NT2/D1 (cell line): ENCODE data around the gene RBM26.

ENCODE experiments used
- DNase-seq: peaks from one replicate; pipeline ENCODE4 v3.0.0-alpha.2; 2011; ENCODE audit warnings: low read depth, low spot score
- H3K27me3 ChIP-seq: 2 replicates; pipeline ENCODE4 v1.6.0; 2011; ENCODE audit warnings: mild to moderate bottlenecking; ENCODE audit not compliant: insufficient read length, insufficient read depth
- H3K36me3 ChIP-seq: 2 replicates; pipeline ENCODE4 v1.6.1; 2011; ENCODE audit warnings: mild to moderate bottlenecking, low read length, mixed read lengths; ENCODE audit not compliant: insufficient read depth, insufficient read length
- H3K4me1 ChIP-seq: 2 replicates; pipeline ENCODE4 v1.5.1; 2011; ENCODE audit not compliant: insufficient read depth, insufficient read length
- H3K4me3 ChIP-seq: 2 replicates; pipeline ENCODE4 v1.5.1; 2011; ENCODE audit warnings: low read depth; ENCODE audit not compliant: insufficient read length
- H3K9ac ChIP-seq: 2 replicates; pipeline ENCODE4 v1.6.0; 2011; ENCODE audit warnings: low read depth; ENCODE audit not compliant: insufficient read length
- H3K9me3 ChIP-seq: 2 replicates; pipeline ENCODE4 v1.5.1; 2011; ENCODE audit warnings: mild to moderate bottlenecking, low read length; ENCODE audit not compliant: insufficient read depth
- SUZ12 ChIP-seq: IDR thresholded peaks from 2 replicates; pipeline ENCODE4 v1.6.1; 2011; ENCODE audit not compliant: insufficient read length, insufficient read depth; ENCODE audit errors: extremely low read depth
- YY1 ChIP-seq: IDR thresholded peaks from 2 replicates; pipeline ENCODE4 v1.6.1; 2011; ENCODE audit not compliant: insufficient read length, insufficient read depth
- ZNF274 ChIP-seq: IDR thresholded peaks from 2 replicates; pipeline ENCODE4 v1.6.1; 2011; ENCODE audit warnings: mild to moderate bottlenecking, low read depth, low read length

Gene RBM26

GRCh38 chr13:79435561-79435990 is 29.5 kb upstream of the RBM26 start:
- TF ChIP-seq SUZ12 (no peak), ZNF274 (no peak), YY1 (no peak)
- no peaks in the 10 kb centered on the region for H3K4me1 ChIP-seq
- H3K9ac ChIP-seq = no peak overlapping the region
- H3K9me3 ChIP-seq = no peaks in the 10 kb centered on the region
- H3K4me3 ChIP-seq = no peak overlapping the region
- no peak for DNase-seq
- no peaks in the 10 kb centered on the region for H3K27me3 ChIP-seq
- no peaks in the 10 kb centered on the region for H3K36me3 ChIP-seq

GRCh38 chr13:79434556-79434955 is 28.5 kb upstream of the RBM26 start:
- no peak for DNase-seq
- TF ChIP-seq YY1 = no peak
- TF ChIP-seq ZNF274 = no peak
- no peak for TF ChIP-seq SUZ12
- Histone ChIP-seq H3K9me3 (no peaks in the 10 kb centered on the region), H3K4me1 (no peaks in the 10 kb centered on the region), H3K36me3 (no peaks in the 10 kb centered on the region), H3K9ac (no peak overlapping the region), H3K27me3 (no peaks in the 10 kb centered on the region), H3K4me3 (no peak overlapping the region)

- no peak for DNase-seq
- Histone ChIP-seq H3K27me3 (no peaks in the 10 kb centered on the region), H3K4me3 (no peak overlapping the region), H3K4me1 (no peaks in the 10 kb centered on the region), H3K9me3 (no peaks in the 10 kb centered on the region), H3K36me3 (no peaks in the 10 kb centered on the region), H3K9ac (no peak overlapping the region)
- TF ChIP-seq ZNF274 = no peak
- no peak for TF ChIP-seq YY1
- TF ChIP-seq SUZ12 = no peak
These were observed 26.9 kb upstream of the RBM26 start for GRCh38 chr13:79432992-79433391.

GRCh38 chr13:79432086-79432485 is 26.0 kb upstream of the RBM26 start:
- Histone ChIP-seq H3K4me1 (no peaks in the 10 kb centered on the region), H3K27me3 (no peaks in the 10 kb centered on the region), H3K9me3 (no peaks in the 10 kb centered on the region), H3K4me3 (no peak overlapping the region), H3K36me3 (no peaks in the 10 kb centered on the region), H3K9ac (no peak overlapping the region)
- DNase-seq = no peak
- TF ChIP-seq ZNF274 = no peak
- no peak for TF ChIP-seq YY1
- TF ChIP-seq SUZ12 = no peak

- TF ChIP-seq YY1 = no peak
- TF ChIP-seq ZNF274 = no peak
- no peak for TF ChIP-seq SUZ12
- H3K9me3 ChIP-seq = no peaks in the 10 kb centered on the region
These were observed 23.3 kb upstream of the RBM26 start for GRCh38 chr13:79429309-79429708.

GRCh38 chr13:79427883-79428282 is 21.8 kb upstream of the RBM26 start:
- no peak overlapping the region for H3K9ac ChIP-seq
- TF ChIP-seq ZNF274 = no peak
- TF ChIP-seq YY1 = no peak
- TF ChIP-seq SUZ12 = no peak
- H3K4me3 ChIP-seq = no peak overlapping the region
- no peaks in the 10 kb centered on the region for H3K36me3 ChIP-seq
- DNase-seq = no peak
- H3K4me1 ChIP-seq = no peaks in the 10 kb centered on the region
- H3K9me3 ChIP-seq = no peaks in the 10 kb centered on the region
- no peaks in the 10 kb centered on the region for H3K27me3 ChIP-seq

More at GRCh38 chr13:79429309-79429708, 23.3 kb upstream of the RBM26 start:
- H3K4me3 ChIP-seq = no peak overlapping the region
- no peaks in the 10 kb centered on the region for H3K4me1 ChIP-seq
- H3K36me3 ChIP-seq = no peaks in the 10 kb centered on the region
- no peak overlapping the region for H3K9ac ChIP-seq
- no peaks in the 10 kb centered on the region for H3K27me3 ChIP-seq
- no peak for DNase-seq

- no peak for DNase-seq
- H3K9ac ChIP-seq = no peak overlapping the region
- no peaks in the 10 kb centered on the region for H3K4me1 ChIP-seq
- H3K27me3 ChIP-seq = no peaks in the 10 kb centered on the region
- no peaks in the 10 kb centered on the region for H3K9me3 ChIP-seq
- TF ChIP-seq SUZ12 (no peak), YY1 (no peak), ZNF274 (no peak)
- no peaks in the 10 kb centered on the region for H3K36me3 ChIP-seq
- H3K4me3 ChIP-seq = no peak overlapping the region
These were observed 21.2 kb upstream of the RBM26 start for GRCh38 chr13:79427265-79427664.
